KMS-11 (cell line): ENCODE data around the gene DMD.
"Not testable (repeated sequence)": the region's sequence is repeated elsewhere in the genome, so short reads cannot be mapped to it uniquely, and the experiment has no call there.

Experiments
- H2AFZ ChIP-seq: fragments of 200-600 bp; sonication (generic); 2 replicates; pipeline ENCODE4 v1.6.1; 2016; ENCODE audit warnings: antibody characterized with exemption, mixed run types, low read depth
- H3K27ac ChIP-seq: fragments of 200-600 bp; sonication (generic); 2 replicates; pipeline ENCODE4 v1.6.1; 2016; ENCODE audit warnings: mild to moderate bottlenecking, mixed run types
- H3K27me3 ChIP-seq: fragments of 200-600 bp; sonication (generic); 2 replicates; pipeline ENCODE4 v1.6.1; 2017; ENCODE audit warnings: mild to moderate bottlenecking, low read depth, mixed run types, moderate library complexity; ENCODE audit not compliant: insufficient read depth
- H3K36me3 ChIP-seq: fragments of 200-600 bp; sonication (generic); 2 replicates; pipeline ENCODE4 v1.6.1; 2017; ENCODE audit warnings: mild to moderate bottlenecking, mixed run types; ENCODE audit not compliant: insufficient read depth
- H3K4me1 ChIP-seq: fragments of 200-600 bp; sonication (generic); 2 replicates; pipeline ENCODE4 v1.6.1; 2016; ENCODE audit warnings: mild to moderate bottlenecking, low read depth, mixed run types; ENCODE audit not compliant: poor library complexity, severe bottlenecking
- H3K4me2 ChIP-seq: fragments of 200-600 bp; sonication (generic); 2 replicates; pipeline ENCODE4 v1.7.0; 2016; ENCODE audit warnings: mild to moderate bottlenecking, mixed run types
- H3K4me3 ChIP-seq: fragments of 200-600 bp; sonication (generic); IDR thresholded peaks from 2 replicates; pipeline ENCODE4 v1.6.1; 2017; ENCODE audit warnings: low read depth, low read length, mixed read lengths; ENCODE audit not compliant: insufficient read depth
- H3K79me2 ChIP-seq: fragments of 200-600 bp; sonication (generic); 2 replicates; pipeline ENCODE4 v1.6.1; 2016; ENCODE audit warnings: low read depth, mixed run types; ENCODE audit not compliant: insufficient read depth
- H3K9ac ChIP-seq: fragments of 200-600 bp; sonication (generic); 2 replicates; pipeline ENCODE4 v1.6.1; 2016; ENCODE audit warnings: mild to moderate bottlenecking, mixed run types
- H4K20me1 ChIP-seq: fragments of 200-600 bp; sonication (generic); 2 replicates; pipeline ENCODE4 v1.6.1; 2016; ENCODE audit warnings: mild to moderate bottlenecking, mixed run types; ENCODE audit not compliant: insufficient read depth
- TF ChIP-seq, protein P1 (sequence below): fragments of 200-600 bp; sonication (generic); conservative IDR thresholded peaks from 2 replicates; pipeline ENCODE4 v1.6.1; 2017; ENCODE audit warnings: low read depth, mild to moderate bottlenecking, antibody characterized with exemption, low read length, moderate library complexity, mixed read lengths

The DMD gene

GRCh38 chrX:31483336-31483735, 1728.0 kb downstream of the DMD start:
- Histone ChIP-seq H3K27ac (no peak overlapping the region), H3K4me3 (no peak overlapping the region), H3K79me2 (no peaks in the 10 kb centered on the region), H3K36me3 (no peaks in the 10 kb centered on the region), H3K9ac (no peak overlapping the region), H4K20me1 (no peaks in the 10 kb centered on the region), H2AFZ (no peak overlapping the region), H3K27me3 (no peaks in the 10 kb centered on the region), H3K4me1 (no peaks in the 10 kb centered on the region), H3K4me2 (no peak overlapping the region)
- TF ChIP-seq, protein P1, sequence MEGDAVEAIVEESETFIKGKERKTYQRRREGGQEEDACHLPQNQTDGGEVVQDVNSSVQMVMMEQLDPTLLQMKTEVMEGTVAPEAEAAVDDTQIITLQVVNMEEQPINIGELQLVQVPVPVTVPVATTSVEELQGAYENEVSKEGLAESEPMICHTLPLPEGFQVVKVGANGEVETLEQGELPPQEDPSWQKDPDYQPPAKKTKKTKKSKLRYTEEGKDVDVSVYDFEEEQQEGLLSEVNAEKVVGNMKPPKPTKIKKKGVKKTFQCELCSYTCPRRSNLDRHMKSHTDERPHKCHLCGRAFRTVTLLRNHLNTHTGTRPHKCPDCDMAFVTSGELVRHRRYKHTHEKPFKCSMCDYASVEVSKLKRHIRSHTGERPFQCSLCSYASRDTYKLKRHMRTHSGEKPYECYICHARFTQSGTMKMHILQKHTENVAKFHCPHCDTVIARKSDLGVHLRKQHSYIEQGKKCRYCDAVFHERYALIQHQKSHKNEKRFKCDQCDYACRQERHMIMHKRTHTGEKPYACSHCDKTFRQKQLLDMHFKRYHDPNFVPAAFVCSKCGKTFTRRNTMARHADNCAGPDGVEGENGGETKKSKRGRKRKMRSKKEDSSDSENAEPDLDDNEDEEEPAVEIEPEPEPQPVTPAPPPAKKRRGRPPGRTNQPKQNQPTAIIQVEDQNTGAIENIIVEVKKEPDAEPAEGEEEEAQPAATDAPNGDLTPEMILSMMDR = no peak

- H3K36me3 ChIP-seq = no peaks in the 10 kb centered on the region
- no peaks in the 10 kb centered on the region for H3K27me3 ChIP-seq
- no peaks in the 10 kb centered on the region for H3K79me2 ChIP-seq
- no peak overlapping the region for H3K4me3 ChIP-seq
- no peaks in the 10 kb centered on the region for H4K20me1 ChIP-seq
- no peak overlapping the region for H2AFZ ChIP-seq
- H3K9ac ChIP-seq = no peak overlapping the region
- H3K4me2 ChIP-seq = no peak overlapping the region
- no peaks in the 10 kb centered on the region for H3K4me1 ChIP-seq
- no peak overlapping the region for H3K27ac ChIP-seq
- TF ChIP-seq, protein P1 = no peak
Measured at GRCh38 chrX:31480696-31481095, 1730.7 kb downstream of the DMD start.

- H4K20me1 ChIP-seq = no peaks in the 10 kb centered on the region
- no peaks in the 10 kb centered on the region for H3K4me1 ChIP-seq
- H2AFZ ChIP-seq = no peak overlapping the region
- no peaks in the 10 kb centered on the region for H3K27me3 ChIP-seq
- no peak overlapping the region for H3K4me2 ChIP-seq
- no peak overlapping the region for H3K4me3 ChIP-seq
- TF ChIP-seq, protein P1 = no peak
- no peaks in the 10 kb centered on the region for H3K36me3 ChIP-seq
- H3K9ac ChIP-seq = no peak overlapping the region
- no peaks in the 10 kb centered on the region for H3K79me2 ChIP-seq
- no peak overlapping the region for H3K27ac ChIP-seq
Measured at GRCh38 chrX:31471229-31471628, 1740.1 kb downstream of the DMD start.

- not testable (repeated sequence) for H3K4me1 ChIP-seq, H3K9ac ChIP-seq, H3K4me3 ChIP-seq, H3K4me2 ChIP-seq, H3K27ac ChIP-seq, H3K36me3 ChIP-seq, H3K79me2 ChIP-seq, H2AFZ ChIP-seq, H4K20me1 ChIP-seq, H3K27me3 ChIP-seq
Measured at GRCh38 chrX:31470753-31471152, 1740.6 kb downstream of the DMD start.

DNA sequence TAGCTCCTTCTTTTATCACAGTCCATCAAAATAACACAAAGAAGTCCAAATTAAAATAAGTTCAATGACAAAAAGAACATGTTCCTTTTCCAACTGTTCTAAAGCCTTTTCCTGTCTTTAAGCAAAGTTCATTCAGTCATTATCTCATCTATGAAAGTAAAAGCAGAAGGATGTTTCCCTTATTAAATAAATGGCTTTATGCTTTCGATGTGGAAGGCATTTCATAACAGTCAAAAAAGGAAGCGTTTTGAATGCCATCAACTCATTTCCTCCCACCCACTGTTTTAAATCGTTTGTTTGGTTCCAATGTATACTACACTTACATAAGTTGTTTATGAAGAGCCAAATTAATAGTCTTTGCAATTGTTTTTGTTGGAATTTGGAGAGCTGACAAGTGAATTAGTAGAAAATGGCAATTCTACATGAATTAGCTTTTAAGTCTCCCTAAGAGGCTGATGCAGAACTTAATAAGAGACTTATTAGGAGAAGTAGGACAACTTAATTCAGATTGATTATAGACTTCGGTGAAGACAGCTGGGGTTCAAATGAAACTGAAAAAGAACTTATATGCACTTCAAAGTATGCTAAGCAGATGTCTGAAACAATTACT, 1746.9 kb downstream of the DMD start:
- Histone ChIP-seq H4K20me1 (no peaks in the 10 kb centered on the region), H3K79me2 (no peaks in the 10 kb centered on the region), H2AFZ (no peak overlapping the region), H3K27ac (no peak overlapping the region), H3K4me2 (no peak overlapping the region), H3K27me3 (no peaks in the 10 kb centered on the region), H3K4me3 (no peak overlapping the region), H3K9ac (no peak overlapping the region), H3K4me1 (no peaks in the 10 kb centered on the region), H3K36me3 (no peaks in the 10 kb centered on the region)
- TF ChIP-seq, protein P1 = no peak
